ENCODE results near the gene ICOS.

DNA sequence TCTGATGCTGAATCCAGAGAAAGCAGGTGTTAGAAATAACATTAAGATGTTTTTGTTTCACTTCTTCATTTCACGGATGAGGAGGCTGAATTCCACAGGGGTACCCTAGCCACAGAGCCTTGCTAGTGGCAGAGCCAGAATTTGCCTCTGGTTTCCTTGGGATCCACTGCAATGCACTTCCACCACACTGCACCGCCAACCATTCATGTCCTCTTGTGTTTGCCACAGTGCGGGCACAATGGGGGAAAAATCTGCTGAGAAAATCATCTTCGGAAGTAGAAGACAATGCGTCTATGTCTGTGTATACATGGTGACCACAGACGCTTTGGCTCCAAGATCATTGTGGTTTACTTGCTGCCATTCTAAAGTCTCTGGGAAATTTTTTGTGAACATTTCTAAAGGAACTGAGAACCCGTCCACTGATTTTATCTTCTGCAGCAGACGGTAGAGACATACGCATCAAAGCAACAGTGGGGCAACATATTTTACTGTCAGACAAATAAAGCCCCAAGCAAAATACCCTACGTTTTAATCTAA is 14.9 kb downstream of the ICOS start:
- TF ChIP-seq, protein P1, sequence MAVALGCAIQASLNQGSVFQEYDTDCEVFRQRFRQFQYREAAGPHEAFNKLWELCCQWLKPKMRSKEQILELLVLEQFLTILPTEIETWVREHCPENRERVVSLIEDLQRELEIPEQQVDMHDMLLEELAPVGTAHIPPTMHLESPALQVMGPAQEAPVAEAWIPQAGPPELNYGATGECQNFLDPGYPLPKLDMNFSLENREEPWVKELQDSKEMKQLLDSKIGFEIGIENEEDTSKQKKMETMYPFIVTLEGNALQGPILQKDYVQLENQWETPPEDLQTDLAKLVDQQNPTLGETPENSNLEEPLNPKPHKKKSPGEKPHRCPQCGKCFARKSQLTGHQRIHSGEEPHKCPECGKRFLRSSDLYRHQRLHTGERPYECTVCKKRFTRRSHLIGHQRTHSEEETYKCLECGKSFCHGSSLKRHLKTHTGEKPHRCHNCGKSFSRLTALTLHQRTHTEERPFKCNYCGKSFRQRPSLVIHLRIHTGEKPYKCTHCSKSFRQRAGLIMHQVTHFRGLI (CRISPR knock-in tag; IDR thresholded peaks at IDR 0.05) = no peak
- TF ChIP-seq NRF1 (conservative IDR thresholded peaks at IDR 0.05 in 1 of 2, IDR thresholded peaks at IDR 0.05 in 1 of 2) (no peak), JUN (IDR thresholded peaks at IDR 0.05; ENCODE audit: borderline replicate concordance, low read depth, low read length) (no peak), JUN (CRISPR knock-in tag; IDR thresholded peaks at IDR 0.05; ENCODE audit: borderline replicate concordance) (no peak), NFE2L1 (tag; IDR thresholded peaks at IDR 0.05; ENCODE audit: borderline replicate concordance, low read depth) (no peak), EP300 (IDR thresholded peaks at IDR 0.05; ENCODE audit: low read length) (no peak), MAFF (IDR thresholded peaks at IDR 0.05; ENCODE audit: low read length) (no peak), ZNF77 (CRISPR knock-in tag; IDR thresholded peaks at IDR 0.05) (no peak), POLR2A (conservative IDR thresholded peaks at IDR 0.05) (no peak), SLC30A9 (CRISPR knock-in tag; IDR thresholded peaks at IDR 0.05) (no peak)
- TF ChIP-seq, protein P2, sequence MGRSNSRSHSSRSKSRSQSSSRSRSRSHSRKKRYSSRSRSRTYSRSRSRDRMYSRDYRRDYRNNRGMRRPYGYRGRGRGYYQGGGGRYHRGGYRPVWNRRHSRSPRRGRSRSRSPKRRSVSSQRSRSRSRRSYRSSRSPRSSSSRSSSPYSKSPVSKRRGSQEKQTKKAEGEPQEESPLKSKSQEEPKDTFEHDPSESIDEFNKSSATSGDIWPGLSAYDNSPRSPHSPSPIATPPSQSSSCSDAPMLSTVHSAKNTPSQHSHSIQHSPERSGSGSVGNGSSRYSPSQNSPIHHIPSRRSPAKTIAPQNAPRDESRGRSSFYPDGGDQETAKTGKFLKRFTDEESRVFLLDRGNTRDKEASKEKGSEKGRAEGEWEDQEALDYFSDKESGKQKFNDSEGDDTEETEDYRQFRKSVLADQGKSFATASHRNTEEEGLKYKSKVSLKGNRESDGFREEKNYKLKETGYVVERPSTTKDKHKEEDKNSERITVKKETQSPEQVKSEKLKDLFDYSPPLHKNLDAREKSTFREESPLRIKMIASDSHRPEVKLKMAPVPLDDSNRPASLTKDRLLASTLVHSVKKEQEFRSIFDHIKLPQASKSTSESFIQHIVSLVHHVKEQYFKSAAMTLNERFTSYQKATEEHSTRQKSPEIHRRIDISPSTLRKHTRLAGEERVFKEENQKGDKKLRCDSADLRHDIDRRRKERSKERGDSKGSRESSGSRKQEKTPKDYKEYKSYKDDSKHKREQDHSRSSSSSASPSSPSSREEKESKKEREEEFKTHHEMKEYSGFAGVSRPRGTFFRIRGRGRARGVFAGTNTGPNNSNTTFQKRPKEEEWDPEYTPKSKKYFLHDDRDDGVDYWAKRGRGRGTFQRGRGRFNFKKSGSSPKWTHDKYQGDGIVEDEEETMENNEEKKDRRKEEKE (IDR thresholded peaks at IDR 0.05; ENCODE audit: borderline replicate concordance in 1 of 2, control insufficient read depth in 1 of 2, low read depth in 2 of 2, low read length in 1 of 2) = no peak
- TF ChIP-seq, protein P3, sequence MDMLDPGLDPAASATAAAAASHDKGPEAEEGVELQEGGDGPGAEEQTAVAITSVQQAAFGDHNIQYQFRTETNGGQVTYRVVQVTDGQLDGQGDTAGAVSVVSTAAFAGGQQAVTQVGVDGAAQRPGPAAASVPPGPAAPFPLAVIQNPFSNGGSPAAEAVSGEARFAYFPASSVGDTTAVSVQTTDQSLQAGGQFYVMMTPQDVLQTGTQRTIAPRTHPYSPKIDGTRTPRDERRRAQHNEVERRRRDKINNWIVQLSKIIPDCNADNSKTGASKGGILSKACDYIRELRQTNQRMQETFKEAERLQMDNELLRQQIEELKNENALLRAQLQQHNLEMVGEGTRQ (CRISPR knock-in tag; IDR thresholded peaks at IDR 0.05) = no peak
- TF ChIP-seq, protein P4, sequence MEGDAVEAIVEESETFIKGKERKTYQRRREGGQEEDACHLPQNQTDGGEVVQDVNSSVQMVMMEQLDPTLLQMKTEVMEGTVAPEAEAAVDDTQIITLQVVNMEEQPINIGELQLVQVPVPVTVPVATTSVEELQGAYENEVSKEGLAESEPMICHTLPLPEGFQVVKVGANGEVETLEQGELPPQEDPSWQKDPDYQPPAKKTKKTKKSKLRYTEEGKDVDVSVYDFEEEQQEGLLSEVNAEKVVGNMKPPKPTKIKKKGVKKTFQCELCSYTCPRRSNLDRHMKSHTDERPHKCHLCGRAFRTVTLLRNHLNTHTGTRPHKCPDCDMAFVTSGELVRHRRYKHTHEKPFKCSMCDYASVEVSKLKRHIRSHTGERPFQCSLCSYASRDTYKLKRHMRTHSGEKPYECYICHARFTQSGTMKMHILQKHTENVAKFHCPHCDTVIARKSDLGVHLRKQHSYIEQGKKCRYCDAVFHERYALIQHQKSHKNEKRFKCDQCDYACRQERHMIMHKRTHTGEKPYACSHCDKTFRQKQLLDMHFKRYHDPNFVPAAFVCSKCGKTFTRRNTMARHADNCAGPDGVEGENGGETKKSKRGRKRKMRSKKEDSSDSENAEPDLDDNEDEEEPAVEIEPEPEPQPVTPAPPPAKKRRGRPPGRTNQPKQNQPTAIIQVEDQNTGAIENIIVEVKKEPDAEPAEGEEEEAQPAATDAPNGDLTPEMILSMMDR (IDR thresholded peaks at IDR 0.05 in 2 of 3, conservative IDR thresholded peaks at IDR 0.05 in 1 of 3; ENCODE audit: insufficient read depth in 2 of 3, low read depth in 1 of 3, low read length in 3 of 3) = no peak
- TF ChIP-seq, protein P5, sequence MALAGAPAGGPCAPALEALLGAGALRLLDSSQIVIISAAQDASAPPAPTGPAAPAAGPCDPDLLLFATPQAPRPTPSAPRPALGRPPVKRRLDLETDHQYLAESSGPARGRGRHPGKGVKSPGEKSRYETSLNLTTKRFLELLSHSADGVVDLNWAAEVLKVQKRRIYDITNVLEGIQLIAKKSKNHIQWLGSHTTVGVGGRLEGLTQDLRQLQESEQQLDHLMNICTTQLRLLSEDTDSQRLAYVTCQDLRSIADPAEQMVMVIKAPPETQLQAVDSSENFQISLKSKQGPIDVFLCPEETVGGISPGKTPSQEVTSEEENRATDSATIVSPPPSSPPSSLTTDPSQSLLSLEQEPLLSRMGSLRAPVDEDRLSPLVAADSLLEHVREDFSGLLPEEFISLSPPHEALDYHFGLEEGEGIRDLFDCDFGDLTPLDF (CRISPR knock-in tag; IDR thresholded peaks at IDR 0.05) = no peak

All from K562 (cell line).